Activated CD4-positive, CD25-positive, alpha-beta regulatory T cell (primary cell): ENCODE results near the gene CHST11.
"Not testable (repeated sequence)": the region's sequence is repeated elsewhere in the genome, so short reads cannot be mapped to it uniquely, and the experiment has no call there.

Experiments used
- DNase-seq, 4 experiments: peaks; one replicate each; lab custom pipeline; 2025; lab: John Stamatoyannopoulos, UW

Gene CHST11

DNA sequence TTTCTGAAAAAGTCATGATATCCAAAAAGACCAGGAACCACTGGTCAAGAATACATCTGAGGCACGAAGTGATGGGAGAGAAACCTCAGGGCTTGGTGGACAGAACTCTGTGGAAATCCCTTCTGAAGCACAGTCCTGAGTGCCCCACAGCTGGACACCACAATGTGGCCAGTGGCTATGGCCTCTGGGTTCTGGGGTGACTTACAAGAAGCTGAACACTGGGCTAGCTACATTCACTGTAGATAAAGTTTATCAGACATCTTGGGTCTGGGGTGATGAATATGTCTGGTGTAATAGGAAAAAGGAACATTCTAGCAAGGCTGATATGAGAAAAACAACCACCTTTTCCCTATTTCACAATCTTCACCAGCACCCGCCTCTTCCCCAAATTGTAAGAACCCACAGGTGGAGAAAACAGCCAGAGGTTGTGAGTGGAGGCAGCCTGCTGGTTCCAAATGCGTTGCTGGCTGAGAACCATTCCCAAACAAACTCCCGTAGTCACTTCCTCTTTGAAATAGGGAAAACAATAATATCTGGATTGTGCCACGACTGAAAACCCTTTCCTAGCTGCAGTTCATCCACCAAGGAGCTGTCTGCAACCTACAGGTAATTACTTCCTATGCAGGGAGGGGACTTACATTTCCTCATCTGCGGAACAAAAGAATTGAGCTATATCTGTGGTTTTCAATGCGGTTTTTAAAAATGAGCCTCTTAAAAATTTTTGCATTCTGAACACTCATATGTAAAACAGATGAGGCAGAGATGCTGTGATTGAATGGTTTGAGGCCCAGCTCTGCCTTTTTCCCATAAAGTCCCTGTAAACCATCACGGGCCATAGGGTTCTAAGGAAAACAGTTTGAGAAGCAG is 307.7 kb downstream of the CHST11 start:
- DNase-seq: no peak

GRCh38 chr12:104767261-104767660 is 310.5 kb downstream of the CHST11 start:
- no peak for DNase-seq

DNA sequence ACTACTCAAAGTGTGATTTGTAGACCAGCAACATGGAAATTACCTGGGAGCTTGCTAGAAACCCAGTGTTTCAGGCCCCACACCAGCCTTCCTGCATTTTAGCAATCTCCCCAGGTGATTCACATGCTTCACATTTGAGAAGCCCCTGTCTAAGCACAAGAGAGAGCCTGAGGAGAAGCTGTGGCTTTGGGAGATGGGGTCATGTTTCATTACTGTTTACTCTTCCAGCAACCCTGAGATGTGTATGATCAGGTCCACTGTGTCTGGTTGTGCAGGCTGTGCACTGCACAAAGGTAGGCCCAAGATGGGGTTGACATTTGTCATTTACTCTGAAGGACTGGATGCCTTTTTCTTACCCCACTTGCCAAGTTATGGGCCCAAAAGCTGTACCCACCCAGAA is 311.3 kb downstream of the CHST11 start:
- DNase-seq: no peak

- DNase-seq: no peak
Measured at GRCh38 chr12:104769144-104769561, 312.4 kb downstream of the CHST11 start.

GRCh38 chr12:104772336-104772735 is 315.6 kb downstream of the CHST11 start:
- no peak for DNase-seq

DNA sequence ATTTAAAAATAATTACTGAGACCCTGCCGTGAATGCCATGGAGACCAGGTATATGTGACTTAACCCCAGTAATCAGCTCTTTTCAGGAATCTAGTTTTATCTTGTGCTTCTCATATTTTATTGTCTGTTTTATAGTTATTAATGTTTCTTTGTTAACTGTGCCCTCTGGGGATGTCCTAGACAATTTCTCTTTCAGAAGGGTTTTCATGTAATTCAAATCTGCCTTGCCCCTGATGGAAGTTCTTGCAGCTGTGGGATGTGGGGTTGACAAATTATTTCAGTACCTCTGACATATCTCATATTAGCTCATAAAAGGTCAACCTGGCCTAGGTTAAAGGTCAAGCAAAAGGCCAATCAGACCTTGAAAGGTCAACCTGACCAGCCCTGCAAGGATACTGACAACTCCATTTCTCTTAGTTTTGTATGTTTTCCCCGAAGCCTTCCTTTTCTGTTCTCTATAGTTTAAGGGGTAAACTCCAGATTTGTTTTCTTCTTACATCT is 319.0 kb downstream of the CHST11 start:
- DNase-seq: no peak

GRCh38 chr12:104779134-104779533 is 322.4 kb downstream of the CHST11 start:
- DNase-seq: no peak

DNA sequence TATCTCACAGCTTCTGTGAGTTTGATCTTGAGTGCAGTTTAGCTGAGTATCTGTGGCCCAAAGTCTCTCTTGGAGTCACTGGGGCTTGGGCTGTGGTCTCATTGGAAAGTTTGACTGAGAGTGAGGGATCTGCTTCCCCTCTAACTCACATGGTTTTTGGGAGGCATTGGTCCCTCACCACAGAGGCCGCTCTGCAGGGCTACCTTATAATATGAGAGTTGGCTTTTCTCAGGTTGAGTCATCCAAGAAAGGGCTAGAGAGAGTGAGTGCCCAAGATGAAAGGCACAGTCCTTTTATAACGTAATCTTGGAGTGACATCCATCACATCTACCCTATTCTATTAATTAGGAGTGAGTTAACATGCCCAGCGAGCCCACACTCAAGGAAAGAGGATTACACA is 325.5 kb downstream of the CHST11 start:
- no peak for DNase-seq

- no peak for DNase-seq
Measured at GRCh38 chr12:104784592-104784991, 327.8 kb downstream of the CHST11 start.

GRCh38 chr12:104785886-104786285 is 329.1 kb downstream of the CHST11 start:
- DNase-seq: no peak

DNA sequence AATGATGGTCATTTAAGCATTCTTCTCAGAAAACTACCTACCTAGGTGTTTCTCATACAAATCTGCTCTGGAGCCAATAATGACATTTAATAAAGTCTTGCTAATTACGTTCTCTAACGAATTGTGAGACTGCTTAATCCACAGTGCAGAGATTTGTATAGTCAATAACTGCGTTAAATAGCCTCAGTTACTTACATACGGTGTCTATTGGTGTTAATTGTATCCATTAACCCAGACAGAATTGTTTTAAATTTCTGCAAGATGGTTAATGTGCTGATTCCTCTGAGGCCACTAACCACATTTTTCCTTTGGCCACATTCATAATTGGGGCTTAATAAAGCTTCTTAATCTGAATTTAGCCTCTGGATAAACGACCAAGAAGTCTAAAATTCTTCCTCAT is 329.6 kb downstream of the CHST11 start:
- DNase-seq: no peak

DNA sequence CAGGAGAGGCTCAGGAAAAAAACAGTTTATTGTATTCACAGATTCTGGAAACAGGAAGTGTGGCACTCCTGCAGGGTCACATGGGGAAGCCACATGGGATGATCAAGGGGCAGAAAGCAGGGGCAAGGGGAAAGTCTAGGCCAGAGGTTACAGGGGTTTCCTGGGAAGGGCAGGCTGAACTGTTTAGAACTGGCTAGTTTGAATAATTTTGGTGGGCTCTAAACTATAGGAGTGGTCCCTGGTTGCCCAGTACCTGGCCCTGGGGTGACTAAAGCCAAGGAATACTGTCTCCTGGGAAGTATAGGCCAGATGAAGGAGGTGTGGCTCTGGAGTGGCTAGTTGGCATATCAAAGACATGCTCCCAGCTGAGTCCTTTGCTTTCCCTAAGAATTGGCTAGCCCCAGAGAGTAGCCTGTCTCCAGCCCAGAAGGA is 332.1 kb downstream of the CHST11 start:
- DNase-seq: no peak

- DNase-seq: peak; percentile 8 to 18 (median 14)
Measured at GRCh38 chr12:104790296-104791125, 333.8 kb downstream of the CHST11 start.

GRCh38 chr12:104792570-104792969 is 335.8 kb downstream of the CHST11 start:
- no peak for DNase-seq

DNA sequence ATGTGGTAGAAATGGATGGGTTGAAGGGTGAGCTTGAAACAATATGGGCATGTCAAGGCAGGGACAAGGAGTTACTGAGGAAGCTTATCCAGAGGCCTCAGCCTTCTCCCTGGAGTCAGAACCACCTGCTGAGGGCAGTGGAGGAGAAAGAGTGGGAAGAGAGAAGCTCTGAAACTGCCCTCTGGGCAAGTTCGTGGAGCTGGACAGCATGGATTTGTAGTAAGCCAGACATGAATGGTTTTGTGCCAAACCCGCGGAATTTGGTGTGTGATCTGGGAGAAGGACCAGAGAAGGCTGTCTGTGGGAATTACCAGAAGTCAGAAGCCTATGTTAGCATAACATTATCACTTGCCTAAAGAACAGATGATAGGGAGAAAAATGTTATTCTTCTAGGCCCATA is 336.5 kb downstream of the CHST11 start:
- DNase-seq: no peak

- no peak for DNase-seq
Measured at GRCh38 chr12:104793968-104794367, 337.2 kb downstream of the CHST11 start.

GRCh38 chr12:104796475-104796862 is 339.7 kb downstream of the CHST11 start:
- DNase-seq: no peak

GRCh38 chr12:104799458-104799857 is 342.7 kb downstream of the CHST11 start:
- no peak for DNase-seq

- DNase-seq: no peak
Measured at GRCh38 chr12:104801005-104801404, 344.3 kb downstream of the CHST11 start.

DNA sequence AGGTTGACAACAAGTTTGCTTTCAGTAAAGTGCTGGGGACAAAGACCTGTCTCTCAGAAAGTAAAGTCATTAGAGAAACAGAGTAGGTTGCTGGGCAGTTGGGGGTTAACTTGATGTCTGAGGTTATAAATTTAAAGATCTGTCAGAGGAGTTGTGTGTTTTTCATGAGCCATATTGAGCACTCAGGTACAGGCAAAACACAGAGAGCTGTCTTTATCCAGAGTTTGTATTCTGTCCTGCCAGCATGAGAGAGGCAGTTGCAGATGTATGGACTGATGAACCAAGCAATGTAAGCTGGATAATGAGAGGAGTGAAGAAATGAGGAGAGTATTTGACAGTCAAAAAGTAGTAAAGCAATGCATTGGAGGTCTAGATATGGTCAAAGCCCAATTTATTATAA is 344.7 kb downstream of the CHST11 start:
- no peak for DNase-seq

DNA sequence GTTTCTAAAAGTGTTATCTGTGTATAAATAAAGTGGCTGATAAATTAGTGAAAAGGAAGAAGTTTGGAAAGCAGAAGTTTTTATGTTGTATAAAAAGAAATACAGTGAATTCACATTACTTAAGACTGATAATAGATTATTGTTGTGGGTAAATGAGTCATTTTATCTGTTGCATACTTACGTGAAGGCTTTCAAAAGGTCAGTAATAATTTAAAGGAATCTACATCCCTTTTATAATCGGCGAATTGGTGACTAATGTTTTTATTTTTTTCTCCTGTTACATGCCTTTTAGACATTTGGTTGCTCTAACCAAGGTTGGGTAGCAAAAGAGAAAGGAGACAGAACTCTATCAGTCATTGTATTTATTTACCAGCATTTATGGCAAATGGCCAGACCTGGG is 345.5 kb downstream of the CHST11 start:
- DNase-seq: no peak

DNA sequence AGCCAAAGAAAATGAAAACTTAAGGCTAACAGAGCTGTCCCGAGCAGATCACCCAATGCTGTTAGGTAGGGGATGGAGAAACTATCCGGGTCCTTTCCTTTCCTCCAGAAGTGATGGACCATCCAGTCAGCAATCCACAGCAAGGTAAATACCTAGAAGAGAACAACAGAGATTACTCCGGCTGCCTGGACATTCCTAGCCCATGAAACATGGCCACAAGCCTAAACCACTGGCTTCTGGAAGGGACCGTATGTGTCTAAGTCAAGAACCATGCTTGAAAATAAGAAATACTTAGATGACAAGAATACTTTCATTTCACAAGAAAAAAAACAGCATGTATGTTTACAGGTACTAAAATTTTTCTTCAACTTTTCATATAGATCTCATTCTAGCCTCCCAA is 348.4 kb downstream of the CHST11 start:
- no peak for DNase-seq

GRCh38 chr12:104806194-104806593 is 349.4 kb downstream of the CHST11 start:
- not testable (repeated sequence) for DNase-seq
